GM21526 (cell line): ENCODE results near the gene EVA1B.

Experiments
- ATAC-seq: cut with Tn5 transposase; IDR thresholded peaks from one replicate; pipeline ENCODE4 v1.9.1; 2021; ENCODE audit warnings: moderate library complexity; ENCODE audit not compliant: unreplicated experiment, low FRiP score

The EVA1B gene

GRCh38 chr1:36285443-36286101, 37.9 kb downstream of the EVA1B start:
- ATAC-seq: no peak

GRCh38 chr1:36284517-36284916, 38.9 kb downstream of the EVA1B start:
- ATAC-seq: no peak

GRCh38 chr1:36284061-36284460, 39.4 kb downstream of the EVA1B start:
- ATAC-seq: no peak

- no peak for ATAC-seq
Observed at GRCh38 chr1:36279789-36280296, 43.6 kb downstream of the EVA1B start.

GRCh38 chr1:36279110-36279788, 44.2 kb downstream of the EVA1B start:
- ATAC-seq: no peak

DNA sequence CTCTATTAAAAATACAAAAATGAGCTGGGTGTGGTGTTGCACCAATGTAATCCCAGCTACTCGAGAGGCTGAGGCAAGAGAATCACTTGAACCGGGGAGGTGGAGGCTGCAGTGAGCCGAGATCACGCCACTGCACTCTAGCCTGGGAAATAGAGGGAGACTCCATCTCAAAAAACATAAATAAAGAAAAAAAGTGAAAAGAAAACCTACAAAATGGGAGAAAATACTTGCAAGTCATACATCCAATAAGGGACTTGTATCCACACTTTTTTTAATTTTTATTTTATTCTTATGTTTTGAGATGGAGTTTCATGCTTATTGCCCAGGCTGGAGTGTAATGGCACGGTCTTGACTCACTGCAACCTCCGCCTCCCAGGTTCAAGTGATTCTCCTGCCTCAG, 46.8 kb downstream of the EVA1B start:
- no peak for ATAC-seq

- ATAC-seq: no peak
Observed at GRCh38 chr1:36274201-36274600, 49.2 kb downstream of the EVA1B start.

DNA sequence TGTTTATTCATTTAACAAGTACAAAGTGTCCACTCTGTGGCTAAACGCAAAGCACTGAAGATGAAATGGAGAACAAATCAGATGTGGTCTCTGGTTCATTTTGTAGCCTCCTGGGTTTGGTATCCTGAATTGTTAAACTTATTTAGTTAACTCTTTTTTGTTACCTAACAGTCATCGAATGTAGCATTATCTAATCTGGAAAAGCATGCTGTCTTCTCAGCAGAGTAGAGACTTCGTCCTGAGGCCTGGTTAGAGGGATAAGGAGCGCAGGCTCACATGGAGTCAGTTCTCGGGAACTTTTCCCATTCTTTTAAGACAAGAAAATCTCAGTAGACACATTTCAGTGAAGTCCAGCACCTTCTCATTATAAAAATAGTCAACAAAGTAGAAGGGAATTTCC, 50.4 kb downstream of the EVA1B start:
- no peak for ATAC-seq
